GM23248 (cell line): Measurements from ENCODE around the gene RBL2.

Experiments
- EZH2 ChIP-seq: fragments of 200-600 bp; sonication (generic); IDR thresholded peaks from 2 replicates; pipeline ENCODE4 v1.6.1; 2018; ENCODE audit warnings: antibody characterized with exemption, mild to moderate bottlenecking; ENCODE audit not compliant: insufficient read depth, poor library complexity, severe bottlenecking
- EZH2phosphoT487 ChIP-seq: fragments of 200-600 bp; sonication (generic); IDR thresholded peaks from 2 replicates; pipeline ENCODE4 v1.6.1; 2018; ENCODE audit warnings: antibody characterized with exemption, moderate library complexity, mild to moderate bottlenecking, low read depth; ENCODE audit not compliant: insufficient read depth

DNA sequence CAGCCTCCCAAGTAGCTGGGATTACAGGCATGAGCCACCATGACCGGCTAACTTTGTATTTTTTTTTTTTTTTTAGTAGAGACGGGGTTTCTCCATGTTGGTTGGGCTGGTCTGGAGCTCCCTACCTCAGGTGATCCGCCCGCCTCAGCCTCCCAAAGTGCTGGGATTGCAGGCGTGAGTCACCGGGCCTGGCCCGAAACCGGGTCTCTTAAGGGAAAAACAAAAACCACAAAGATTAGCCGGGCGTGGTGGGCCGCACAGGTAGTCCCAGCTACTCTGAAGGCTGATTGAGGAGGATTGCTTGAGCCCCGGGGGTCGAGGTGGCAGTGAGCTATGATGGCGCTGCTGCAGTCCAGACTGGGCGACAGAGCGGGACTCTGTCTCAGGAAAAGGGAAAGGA lies 19.9 kb upstream of the RBL2 start:
- TF ChIP-seq EZH2phosphoT487 (no peak), EZH2 (no peak)
